GM12892 (cell line): Measurements from ENCODE around the gene ARID3B.

Experiments used
- POLR2A ChIP-seq: IDR thresholded peaks from 2 replicates; pipeline ENCODE4 v1.6.1; 2011; ENCODE audit warnings: low read depth, low read length, control low read depth
- POLR2AphosphoS5 ChIP-seq: IDR thresholded peaks from 2 replicates; pipeline ENCODE4 v1.6.1; 2011; ENCODE audit warnings: low read depth, low read length, control low read depth
- TAF1 ChIP-seq: IDR thresholded peaks from 2 replicates; pipeline ENCODE4 v1.6.1; 2011; ENCODE audit warnings: low read depth, mild to moderate bottlenecking, control low read depth, low read length, borderline replicate concordance

- no peak for TF ChIP-seq POLR2AphosphoS5
- TF ChIP-seq POLR2A = no peak; the same call in 1 of the 2 replicates
- no peak for TF ChIP-seq TAF1
These were observed 90.0 kb downstream of the ARID3B start for GRCh38 chr15:74631087-74631385.
